DOHH2 (cell line): ENCODE results near the gene CAMTA1.

ENCODE experiments used
- H3F3A ChIP-seq: fragments of 200-600 bp; sonication (generic), shearing (Covaris generic); 2 replicates; pipeline ENCODE4 v1.6.0; 2016; ENCODE audit warnings: antibody characterized with exemption, mild to moderate bottlenecking; ENCODE audit not compliant: control insufficient read depth, insufficient read depth
- H3K27ac ChIP-seq: fragments of 200-600 bp; sonication (generic); 2 replicates; pipeline ENCODE4 v1.5.1; 2014; ENCODE audit warnings: low read depth, mild to moderate bottlenecking, low read length, moderate library complexity
- H3K27me3 ChIP-seq: fragments of 200-600 bp; sonication (generic); 2 replicates; pipeline ENCODE4 v1.6.1; 2014; ENCODE audit warnings: mild to moderate bottlenecking, low read length, mixed read lengths; ENCODE audit not compliant: control insufficient read depth
- H3K36me3 ChIP-seq: fragments of 200-600 bp; sonication (generic); 2 replicates; pipeline ENCODE4 v1.6.1; 2014; ENCODE audit warnings: mild to moderate bottlenecking, low read length, moderate library complexity, mixed read lengths; ENCODE audit not compliant: control insufficient read depth
- H3K4me1 ChIP-seq: fragments of 200-600 bp; sonication (generic); 2 replicates; pipeline ENCODE4 v1.6.1; 2014; ENCODE audit warnings: mild to moderate bottlenecking, low read length, mixed read lengths; ENCODE audit not compliant: control insufficient read depth
- H3K4me2 ChIP-seq: fragments of 200-600 bp; sonication (generic); 2 replicates; pipeline ENCODE4 v1.6.0; 2014; ENCODE audit warnings: mild to moderate bottlenecking, low read length, moderate library complexity
- H3K4me3 ChIP-seq: fragments of 200-600 bp; sonication (generic); 2 replicates; pipeline ENCODE4 v1.5.1; 2014; ENCODE audit warnings: mild to moderate bottlenecking, low read length, mixed read lengths
- H3K79me2 ChIP-seq: fragments of 200-600 bp; sonication (generic); 2 replicates; pipeline ENCODE4 v1.6.1; 2014; ENCODE audit warnings: mild to moderate bottlenecking, low read length, mixed read lengths; ENCODE audit not compliant: control insufficient read depth
- H3K9me2 ChIP-seq: fragments of 200-600 bp; sonication (generic); replicated peaks from 2 replicates; pipeline ENCODE4 v1.6.1; 2014; ENCODE audit warnings: mild to moderate bottlenecking, low read length, mixed read lengths; ENCODE audit not compliant: control insufficient read depth
- H3K9me3 ChIP-seq: fragments of 200-600 bp; sonication (generic); 2 replicates; pipeline ENCODE4 v1.6.1; 2014; ENCODE audit warnings: antibody characterized with exemption, low read length, mixed read lengths; ENCODE audit not compliant: control insufficient read depth, insufficient read depth
- H4K20me1 ChIP-seq: fragments of 200-600 bp; sonication (generic); 2 replicates; pipeline ENCODE4 v1.6.0; 2014; ENCODE audit warnings: low read depth, mild to moderate bottlenecking, antibody characterized with exemption, low read length, moderate library complexity; ENCODE audit not compliant: control insufficient read depth, insufficient read depth
- CTCF ChIP-seq: fragments of 200-600 bp; sonication (generic); IDR thresholded peaks from one replicate; pipeline ENCODE4 v1.5.1; 2014; ENCODE audit warnings: antibody characterized with exemption, mild to moderate bottlenecking, low read depth, low read length; ENCODE audit not compliant: poor library complexity, severe bottlenecking
- EZH2phosphoT487 ChIP-seq: fragments of 200-600 bp; sonication (generic); IDR thresholded peaks from 2 replicates; pipeline ENCODE4 v1.6.1; 2017; ENCODE audit warnings: borderline replicate concordance, mild to moderate bottlenecking, antibody characterized with exemption, low read length, moderate library complexity, mixed read lengths

Gene CAMTA1

GRCh38 chr1:7531562-7532340 lies 746.5 kb downstream of the CAMTA1 start:
- no peaks in the 10 kb centered on the region for H3K36me3 ChIP-seq
- H3F3A ChIP-seq, result no peaks in the 10 kb centered on the region
- no peak for TF ChIP-seq CTCF
- no peaks in the 10 kb centered on the region for H4K20me1 ChIP-seq
- H3K79me2 ChIP-seq, result no peaks in the 10 kb centered on the region
- no peak overlapping the region for H3K4me2 ChIP-seq
- no peaks in the 10 kb centered on the region for H3K27me3 ChIP-seq
- no peak overlapping the region for H3K4me3 ChIP-seq
- H3K9me2 ChIP-seq, result no peaks in the 10 kb centered on the region
- no peaks in the 10 kb centered on the region for H3K4me1 ChIP-seq
- no peaks in the 10 kb centered on the region for H3K9me3 ChIP-seq
- no peak overlapping the region for H3K27ac ChIP-seq

GRCh38 chr1:7533006-7533405 lies 747.8 kb downstream of the CAMTA1 start:
- Histone ChIP-seq H3K36me3 (no peaks in the 10 kb centered on the region), H3K27me3 (no peaks in the 10 kb centered on the region), H3K27ac (no peak overlapping the region), H4K20me1 (no peaks in the 10 kb centered on the region), H3F3A (no peaks in the 10 kb centered on the region), H3K79me2 (no peaks in the 10 kb centered on the region), H3K9me3 (no peaks in the 10 kb centered on the region), H3K4me1 (no peaks in the 10 kb centered on the region), H3K9me2 (no peaks in the 10 kb centered on the region), H3K4me3 (no peak overlapping the region), H3K4me2 (no peak overlapping the region)
- TF ChIP-seq CTCF (no peak), EZH2phosphoT487 (no peak)

- H3K4me1 ChIP-seq, result no peaks in the 10 kb centered on the region
These were observed 749.0 kb downstream of the CAMTA1 start for GRCh38 chr1:7534061-7534825.

More at GRCh38 chr1:7534061-7534825, 749.0 kb downstream of the CAMTA1 start:
- H3K9me2 ChIP-seq, result no peaks in the 10 kb centered on the region
- H3K27ac ChIP-seq, result no peak overlapping the region
- H3K79me2 ChIP-seq, result no peaks in the 10 kb centered on the region
- no peaks in the 10 kb centered on the region for H4K20me1 ChIP-seq
- H3K9me3 ChIP-seq, result no peaks in the 10 kb centered on the region
- H3F3A ChIP-seq, result no peaks in the 10 kb centered on the region
- no peak overlapping the region for H3K4me3 ChIP-seq
- TF ChIP-seq EZH2phosphoT487, result no peak
- TF ChIP-seq CTCF, result no peak
- no peaks in the 10 kb centered on the region for H3K27me3 ChIP-seq
- no peaks in the 10 kb centered on the region for H3K36me3 ChIP-seq
- H3K4me2 ChIP-seq, result no peak overlapping the region
